Endothelial cell of umbilical vein (primary cell): ENCODE data around the gene ARID3B. TPM values are rescaled to one million over a fixed set of nuclear protein-coding genes. Genes with fewer than 3 reads are reported as not detected.

Experiments
- BruUV-seq: library from RNA; stranded (reverse); fragments of 400-500 nt; replicated peaks from 2 replicates; lab custom pipeline; 2021; lab: Mats Ljungman, UMichigan
- CTCF ChIA-PET: fragments of 300-600, 350-600 bp; sonication (Branson Sonifier 250); formaldehyde crosslinking; loops from one replicate; lab custom pipeline; 2021; ENCODE audit warnings: antibody characterized with exemption, inconsistent platforms; lab: Charles Lee
- POLR2A ChIA-PET: fragments of 300-600, 350-600 bp; sonication (Branson Sonifier 250); formaldehyde crosslinking; loops from one replicate; lab custom pipeline; 2021; ENCODE audit warnings: antibody characterized with exemption, inconsistent platforms; lab: Charles Lee
- DNase-seq: peaks from one replicate; pipeline ENCODE4 v3.0.0-alpha.2; 2011; ENCODE audit warnings: low read depth, low spot score
- FAIRE-seq: peaks from 2 replicates; lab custom pipeline; 2011; peaks lifted over from hg19 to GRCh38; lab: Jason Lieb, UNC
- H2AFZ ChIP-seq: 2 replicates; pipeline ENCODE4 v1.6.0; 2012; ENCODE audit warnings: low read depth, low read length, control low read depth, inconsistent platforms
- H3K27ac ChIP-seq: 2 replicates; pipeline ENCODE4 v1.5.1; 2011; ENCODE audit warnings: low read depth, mild to moderate bottlenecking, control low read depth, low read length, moderate library complexity; ENCODE audit not compliant: insufficient read depth
- H3K27me3 ChIP-seq, 2 experiments: 2 replicates each; pipeline versions ENCODE4 v1.6.0 to v1.6.1; 2011; ENCODE audit warnings: low read length in 2 of 2, mixed read lengths in 1 of 2; ENCODE audit not compliant: control insufficient read depth in 2 of 2, insufficient read depth in 2 of 2
- H3K36me3 ChIP-seq, 2 experiments: 2 replicates in 1 of 2; 3 replicates in 1 of 2; pipeline ENCODE4 v1.5.1; 2011; ENCODE audit warnings: low read length in 2 of 2, mild to moderate bottlenecking in 1 of 2, moderate library complexity in 1 of 2; ENCODE audit not compliant: control insufficient read depth in 2 of 2, insufficient read depth in 2 of 2; ENCODE audit errors: extremely low read depth in 1 of 2
- H3K4me1 ChIP-seq: 3 replicates; pipeline ENCODE4 v1.5.1; 2011; ENCODE audit warnings: mild to moderate bottlenecking, low read length; ENCODE audit not compliant: control insufficient read depth, insufficient read depth; ENCODE audit errors: extremely low read depth
- H3K4me2 ChIP-seq: 2 replicates; pipeline ENCODE4 v1.6.1; 2011; ENCODE audit warnings: low read length, control low read depth, mixed read lengths; ENCODE audit not compliant: insufficient read depth
- H3K4me3 ChIP-seq, 3 experiments: fragments of 200-600 bp in 1 of 3; sonication (generic), shearing (Covaris generic) in 1 of 3; replicated peaks in 1 of 3; 2 replicates each; pipeline ENCODE4 v1.5.1; 2011 to 2016; ENCODE audit warnings: control low read depth in 3 of 3, low read length in 3 of 3, mild to moderate bottlenecking in 2 of 3, inconsistent platforms in 1 of 3, low read depth in 1 of 3, moderate library complexity in 1 of 3; ENCODE audit not compliant: insufficient read depth in 1 of 3
- H3K79me2 ChIP-seq: 2 replicates; pipeline ENCODE4 v1.6.0; 2012; ENCODE audit warnings: low read length, inconsistent platforms; ENCODE audit not compliant: control insufficient read depth, insufficient read depth
- H3K9ac ChIP-seq: replicated peaks from 2 replicates; pipeline ENCODE3; 2011; ENCODE audit warnings: low read length, control low read depth; ENCODE audit not compliant: insufficient read depth; ENCODE audit errors: extremely low read depth
- H3K9me1 ChIP-seq: replicated peaks from 3 replicates; pipeline ENCODE4 v1.6.0; 2011; ENCODE audit warnings: mild to moderate bottlenecking, low read length; ENCODE audit not compliant: control insufficient read depth, insufficient read depth; ENCODE audit errors: extremely low read depth
- H3K9me3 ChIP-seq: replicated peaks from 2 replicates; pipeline ENCODE4 v1.5.1; 2012; ENCODE audit warnings: low read length, inconsistent platforms; ENCODE audit not compliant: control insufficient read depth, insufficient read depth
- H4K20me1 ChIP-seq: replicated peaks from 2 replicates; pipeline ENCODE3; 2011; ENCODE audit warnings: mild to moderate bottlenecking, low read length; ENCODE audit not compliant: control insufficient read depth, insufficient read depth; ENCODE audit errors: extremely low read depth
- EZH2 ChIP-seq: IDR thresholded peaks from 2 replicates; pipeline ENCODE4 v1.6.1; 2012; ENCODE audit warnings: borderline replicate concordance, low read depth, mild to moderate bottlenecking, moderate library complexity, low read length, inconsistent platforms; ENCODE audit not compliant: severe bottlenecking
- FOS ChIP-seq: IDR thresholded peaks from 2 replicates; pipeline ENCODE4 v1.6.1; 2011; ENCODE audit warnings: mild to moderate bottlenecking, low read length, moderate library complexity, borderline replicate concordance; ENCODE audit not compliant: insufficient read depth
- GATA2 ChIP-seq: IDR thresholded peaks from 2 replicates; pipeline ENCODE4 v1.7.0; 2011; ENCODE audit warnings: low read depth, mild to moderate bottlenecking, moderate library complexity, mixed read lengths, low read length; ENCODE audit not compliant: insufficient read length, insufficient read depth
- JUN ChIP-seq: IDR thresholded peaks from 2 replicates; pipeline ENCODE4 v1.6.1; 2011; ENCODE audit warnings: borderline replicate concordance, low read depth; ENCODE audit not compliant: insufficient read length, insufficient read depth
- MYC ChIP-seq: IDR thresholded peaks from one replicate; pipeline ENCODE4 v1.6.1; 2011; ENCODE audit warnings: mild to moderate bottlenecking, low read depth, low read length
- POLR2A ChIP-seq: IDR thresholded peaks from 2 replicates; pipeline ENCODE4 v1.6.1; 2012; ENCODE audit warnings: low read depth, mild to moderate bottlenecking, control low read depth, low read length
- POLR2AphosphoS5 ChIP-seq: IDR thresholded peaks from 2 replicates; pipeline ENCODE4 v1.6.1; 2012; ENCODE audit warnings: low read depth, mild to moderate bottlenecking, control low read depth, low read length, moderate library complexity; ENCODE audit not compliant: insufficient read depth
- dilution Hi-C: fragments of 300-500 bp; cut with MboI; formaldehyde crosslinking; loops from one replicate; pipeline ENCODE4 v1.15.0; 2019; ENCODE audit warnings: low sequenced_read_pairs; ENCODE audit not compliant: extremely low pct_ligation_motif_present
- intact Hi-C: fragments of 100-400 bp; cut with micrococcal nuclease; formaldehyde crosslinking; loops from one replicate; pipeline ENCODE4 v1.10.0; 2022
- polyA plus RNA-seq, 4 experiments: library from polyadenylated mRNA; depleted of rRNA in 3 of 4; stranded (reverse) in 3 of 4; unstranded in 1 of 4; fragments of >200 nt; gene quantifications; 2 replicates each; pipeline versions ENCODE4 v1.2.1 to v1.2.3, GENCODE V29; 2011 to 2012; ENCODE audit warnings: missing spikeins in 1 of 4
- total RNA-seq: library from RNA; stranded (reverse); gene quantifications from 2 replicates; pipeline ENCODE4 v1.2.3, GENCODE V29; 2021
- TF ChIP-seq, protein P1 (sequence below): IDR thresholded peaks from 2 replicates; pipeline ENCODE4 v1.6.1; 2011; ENCODE audit not compliant: insufficient read depth, insufficient read length
- TF ChIP-seq, protein P2 (sequence below), 2 donors: IDR thresholded peaks; 1 replicate in 1 of 2; 2 replicates in 1 of 2; pipeline ENCODE4 v1.5.1; 2011; ENCODE audit warnings: low read length in 2 of 2, mild to moderate bottlenecking in 2 of 2, moderate library complexity in 2 of 2, control low read depth in 1 of 2, inconsistent platforms in 1 of 2, low read depth in 1 of 2; ENCODE audit not compliant: insufficient read depth in 1 of 2; ENCODE audit errors: extremely low read depth in 1 of 2

The ARID3B gene
- total and polyA plus RNA-seq, 2 donors (not counting 3 experiments of a cell fraction or from before 2014, with no cell fraction given), result 6.2 to 10.0 TPM

- ChIA-PET CTCF (interaction anchor here (1.5 kb wide), 1 partner anchor 39 kb away, joined by 3 read pairs; no protein-coding TSS in a partner anchor), POLR2A (no interaction called here)
- no peak for FAIRE-seq
Measured at GRCh38 chr15:74612677-74613076, 71.7 kb downstream of the ARID3B start.

More at GRCh38 chr15:74612677-74613076, 71.7 kb downstream of the ARID3B start:
- Histone ChIP-seq H3K36me3 (no peaks in the 10 kb centered on the region), H3K27ac (no peak overlapping the region), H3K4me1 (peaks cover 9% of the 10 kb centered on the region), H3K79me2 (peaks cover 21% of the 10 kb centered on the region), H3K9me1 (no peaks in the 10 kb centered on the region), H2AFZ (no peak overlapping the region), H3K4me2 (no peak overlapping the region), H3K9ac (no peak overlapping the region), H3K27me3 (no peaks in the 10 kb centered on the region), H3K9me3 (no peaks in the 10 kb centered on the region), H3K4me3 (no peak overlapping the region), H4K20me1 (peaks cover 3% of the 10 kb centered on the region)
- BruUV-seq, result no TSS peak
- dilution Hi-C loops (no loop called here), intact Hi-C loops (no loop called here)
- TF ChIP-seq MYC (no peak), FOS (no peak), JUN (no peak), GATA2 (no peak), EZH2 (no peak), POLR2AphosphoS5 (no peak), POLR2A (no peak)
- TF ChIP-seq, protein P1, sequence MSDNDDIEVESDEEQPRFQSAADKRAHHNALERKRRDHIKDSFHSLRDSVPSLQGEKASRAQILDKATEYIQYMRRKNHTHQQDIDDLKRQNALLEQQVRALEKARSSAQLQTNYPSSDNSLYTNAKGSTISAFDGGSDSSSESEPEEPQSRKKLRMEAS, result no peak
- TF ChIP-seq, protein P2, sequence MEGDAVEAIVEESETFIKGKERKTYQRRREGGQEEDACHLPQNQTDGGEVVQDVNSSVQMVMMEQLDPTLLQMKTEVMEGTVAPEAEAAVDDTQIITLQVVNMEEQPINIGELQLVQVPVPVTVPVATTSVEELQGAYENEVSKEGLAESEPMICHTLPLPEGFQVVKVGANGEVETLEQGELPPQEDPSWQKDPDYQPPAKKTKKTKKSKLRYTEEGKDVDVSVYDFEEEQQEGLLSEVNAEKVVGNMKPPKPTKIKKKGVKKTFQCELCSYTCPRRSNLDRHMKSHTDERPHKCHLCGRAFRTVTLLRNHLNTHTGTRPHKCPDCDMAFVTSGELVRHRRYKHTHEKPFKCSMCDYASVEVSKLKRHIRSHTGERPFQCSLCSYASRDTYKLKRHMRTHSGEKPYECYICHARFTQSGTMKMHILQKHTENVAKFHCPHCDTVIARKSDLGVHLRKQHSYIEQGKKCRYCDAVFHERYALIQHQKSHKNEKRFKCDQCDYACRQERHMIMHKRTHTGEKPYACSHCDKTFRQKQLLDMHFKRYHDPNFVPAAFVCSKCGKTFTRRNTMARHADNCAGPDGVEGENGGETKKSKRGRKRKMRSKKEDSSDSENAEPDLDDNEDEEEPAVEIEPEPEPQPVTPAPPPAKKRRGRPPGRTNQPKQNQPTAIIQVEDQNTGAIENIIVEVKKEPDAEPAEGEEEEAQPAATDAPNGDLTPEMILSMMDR (IDR thresholded peaks at IDR 0.05; ENCODE audit: extremely low read depth in 1 of 2, insufficient read depth in 1 of 2, low read depth in 1 of 2, low read length in 2 of 2), result no peak
- DNase-seq, result no peak
